Endothelial cell of umbilical vein (primary cell): ENCODE measurements around the gene TLE3. TPM values are rescaled to one million over a fixed set of nuclear protein-coding genes. Genes with fewer than 3 reads are reported as not detected.

Experiments used
- BruUV-seq: library from RNA; stranded (reverse); fragments of 400-500 nt; replicated peaks from 2 replicates; lab custom pipeline; 2021; lab: Mats Ljungman, UMichigan
- CTCF ChIA-PET: fragments of 300-600, 350-600 bp; sonication (Branson Sonifier 250); formaldehyde crosslinking; loops from one replicate; lab custom pipeline; 2021; ENCODE audit warnings: antibody characterized with exemption, inconsistent platforms; lab: Charles Lee
- POLR2A ChIA-PET: fragments of 300-600, 350-600 bp; sonication (Branson Sonifier 250); formaldehyde crosslinking; loops from one replicate; lab custom pipeline; 2021; ENCODE audit warnings: antibody characterized with exemption, inconsistent platforms; lab: Charles Lee
- DNase-seq: peaks from one replicate; pipeline ENCODE4 v3.0.0-alpha.2; 2011; ENCODE audit warnings: low read depth, low spot score
- FAIRE-seq: peaks from 2 replicates; lab custom pipeline; 2011; peaks lifted over from hg19 to GRCh38; lab: Jason Lieb, UNC
- H2AFZ ChIP-seq: 2 replicates; pipeline ENCODE4 v1.6.0; 2012; ENCODE audit warnings: low read depth, low read length, control low read depth, inconsistent platforms
- H3K27ac ChIP-seq: 2 replicates; pipeline ENCODE4 v1.5.1; 2011; ENCODE audit warnings: low read depth, mild to moderate bottlenecking, control low read depth, low read length, moderate library complexity; ENCODE audit not compliant: insufficient read depth
- H3K27me3 ChIP-seq, 2 experiments: 2 replicates each; pipeline versions ENCODE4 v1.6.0 to v1.6.1; 2011; ENCODE audit warnings: low read length in 2 of 2, mixed read lengths in 1 of 2; ENCODE audit not compliant: control insufficient read depth in 2 of 2, insufficient read depth in 2 of 2
- H3K36me3 ChIP-seq, 2 experiments: 2 replicates in 1 of 2; 3 replicates in 1 of 2; pipeline ENCODE4 v1.5.1; 2011; ENCODE audit warnings: low read length in 2 of 2, mild to moderate bottlenecking in 1 of 2, moderate library complexity in 1 of 2; ENCODE audit not compliant: control insufficient read depth in 2 of 2, insufficient read depth in 2 of 2; ENCODE audit errors: extremely low read depth in 1 of 2
- H3K4me1 ChIP-seq: 3 replicates; pipeline ENCODE4 v1.5.1; 2011; ENCODE audit warnings: mild to moderate bottlenecking, low read length; ENCODE audit not compliant: control insufficient read depth, insufficient read depth; ENCODE audit errors: extremely low read depth
- H3K4me2 ChIP-seq: 2 replicates; pipeline ENCODE4 v1.6.1; 2011; ENCODE audit warnings: low read length, control low read depth, mixed read lengths; ENCODE audit not compliant: insufficient read depth
- H3K4me3 ChIP-seq, 3 experiments: fragments of 200-600 bp in 1 of 3; sonication (generic), shearing (Covaris generic) in 1 of 3; replicated peaks in 1 of 3; 2 replicates each; pipeline ENCODE4 v1.5.1; 2011 to 2016; ENCODE audit warnings: control low read depth in 3 of 3, low read length in 3 of 3, mild to moderate bottlenecking in 2 of 3, inconsistent platforms in 1 of 3, low read depth in 1 of 3, moderate library complexity in 1 of 3; ENCODE audit not compliant: insufficient read depth in 1 of 3
- H3K79me2 ChIP-seq: 2 replicates; pipeline ENCODE4 v1.6.0; 2012; ENCODE audit warnings: low read length, inconsistent platforms; ENCODE audit not compliant: control insufficient read depth, insufficient read depth
- H3K9ac ChIP-seq: replicated peaks from 2 replicates; pipeline ENCODE3; 2011; ENCODE audit warnings: low read length, control low read depth; ENCODE audit not compliant: insufficient read depth; ENCODE audit errors: extremely low read depth
- H3K9me1 ChIP-seq: replicated peaks from 3 replicates; pipeline ENCODE4 v1.6.0; 2011; ENCODE audit warnings: mild to moderate bottlenecking, low read length; ENCODE audit not compliant: control insufficient read depth, insufficient read depth; ENCODE audit errors: extremely low read depth
- H3K9me3 ChIP-seq: replicated peaks from 2 replicates; pipeline ENCODE4 v1.5.1; 2012; ENCODE audit warnings: low read length, inconsistent platforms; ENCODE audit not compliant: control insufficient read depth, insufficient read depth
- H4K20me1 ChIP-seq: replicated peaks from 2 replicates; pipeline ENCODE3; 2011; ENCODE audit warnings: mild to moderate bottlenecking, low read length; ENCODE audit not compliant: control insufficient read depth, insufficient read depth; ENCODE audit errors: extremely low read depth
- dilution Hi-C: fragments of 300-500 bp; cut with MboI; formaldehyde crosslinking; loops from one replicate; pipeline ENCODE4 v1.15.0; 2019; ENCODE audit warnings: low sequenced_read_pairs; ENCODE audit not compliant: extremely low pct_ligation_motif_present
- intact Hi-C: fragments of 100-400 bp; cut with micrococcal nuclease; formaldehyde crosslinking; loops from one replicate; pipeline ENCODE4 v1.10.0; 2022
- polyA plus RNA-seq, 4 experiments: library from polyadenylated mRNA; depleted of rRNA in 3 of 4; stranded (reverse) in 3 of 4; unstranded in 1 of 4; fragments of >200 nt; gene quantifications; 2 replicates each; pipeline versions ENCODE4 v1.2.1 to v1.2.3, GENCODE V29; 2011 to 2012; ENCODE audit warnings: missing spikeins in 1 of 4
- total RNA-seq: library from RNA; stranded (reverse); gene quantifications from 2 replicates; pipeline ENCODE4 v1.2.3, GENCODE V29; 2021
- TF ChIP-seq, protein P1 (sequence below), 2 donors: IDR thresholded peaks; 1 replicate in 1 of 2; 2 replicates in 1 of 2; pipeline ENCODE4 v1.5.1; 2011; ENCODE audit warnings: low read length in 2 of 2, mild to moderate bottlenecking in 2 of 2, moderate library complexity in 2 of 2, control low read depth in 1 of 2, inconsistent platforms in 1 of 2, low read depth in 1 of 2; ENCODE audit not compliant: insufficient read depth in 1 of 2; ENCODE audit errors: extremely low read depth in 1 of 2

Gene TLE3
- total and polyA plus RNA-seq, 2 donors (not counting 3 experiments of a cell fraction or from before 2014, with no cell fraction given): 40.5 to 56.9 TPM

- H3K4me3 ChIP-seq: no peak overlapping the region
- no peaks in the 10 kb centered on the region for H3K9me3 ChIP-seq
- H3K79me2 ChIP-seq: peaks cover 58% of the 10 kb centered on the region
- H2AFZ ChIP-seq: no peak overlapping the region
- H3K4me2 ChIP-seq: no peak overlapping the region
- H3K9ac ChIP-seq: no peak overlapping the region
- H3K27me3 ChIP-seq: no peaks in the 10 kb centered on the region
- H3K4me1 ChIP-seq: no peaks in the 10 kb centered on the region
- dilution Hi-C loops (no loop called here), intact Hi-C loops (no loop called here)
- H4K20me1 ChIP-seq: peaks cover 3% of the 10 kb centered on the region
- BruUV-seq: no TSS peak
- no peak for DNase-seq
- TF ChIP-seq, protein P1, sequence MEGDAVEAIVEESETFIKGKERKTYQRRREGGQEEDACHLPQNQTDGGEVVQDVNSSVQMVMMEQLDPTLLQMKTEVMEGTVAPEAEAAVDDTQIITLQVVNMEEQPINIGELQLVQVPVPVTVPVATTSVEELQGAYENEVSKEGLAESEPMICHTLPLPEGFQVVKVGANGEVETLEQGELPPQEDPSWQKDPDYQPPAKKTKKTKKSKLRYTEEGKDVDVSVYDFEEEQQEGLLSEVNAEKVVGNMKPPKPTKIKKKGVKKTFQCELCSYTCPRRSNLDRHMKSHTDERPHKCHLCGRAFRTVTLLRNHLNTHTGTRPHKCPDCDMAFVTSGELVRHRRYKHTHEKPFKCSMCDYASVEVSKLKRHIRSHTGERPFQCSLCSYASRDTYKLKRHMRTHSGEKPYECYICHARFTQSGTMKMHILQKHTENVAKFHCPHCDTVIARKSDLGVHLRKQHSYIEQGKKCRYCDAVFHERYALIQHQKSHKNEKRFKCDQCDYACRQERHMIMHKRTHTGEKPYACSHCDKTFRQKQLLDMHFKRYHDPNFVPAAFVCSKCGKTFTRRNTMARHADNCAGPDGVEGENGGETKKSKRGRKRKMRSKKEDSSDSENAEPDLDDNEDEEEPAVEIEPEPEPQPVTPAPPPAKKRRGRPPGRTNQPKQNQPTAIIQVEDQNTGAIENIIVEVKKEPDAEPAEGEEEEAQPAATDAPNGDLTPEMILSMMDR (IDR thresholded peaks at IDR 0.05; ENCODE audit: extremely low read depth in 1 of 2, insufficient read depth in 1 of 2, low read depth in 1 of 2, low read length in 2 of 2): no peak
- CTCF ChIA-PET: no interaction called here
- no peaks in the 10 kb centered on the region for H3K9me1 ChIP-seq
- H3K27ac ChIP-seq: no peak overlapping the region
- H3K36me3 ChIP-seq: peaks cover 11 to 33% of the 10 kb centered on the region in 2 experiments
- POLR2A ChIA-PET: no interaction called here
- FAIRE-seq: no peak
Observed at GRCh38 chr15:70078578-70079417, 18.9 kb downstream of the TLE3 start.
